A673 (cell line): ENCODE measurements around the gene NEO1.

Experiments
- EZH2 ChIP-seq: fragments of 200-600 bp; sonication (generic); IDR thresholded peaks from 2 replicates; pipeline ENCODE4 v1.6.1; 2017; ENCODE audit warnings: borderline replicate concordance, low read depth, mild to moderate bottlenecking, mixed read lengths, antibody characterized with exemption, low read length; ENCODE audit not compliant: poor library complexity, severe bottlenecking
- TF ChIP-seq, protein P1 (sequence below): fragments of 300-800, 200-600 bp; sonication (generic); conservative IDR thresholded peaks from 2 replicates; pipeline ENCODE4 v1.5.1; 2017; ENCODE audit warnings: low read depth, mild to moderate bottlenecking, antibody characterized with exemption, low read length, moderate library complexity, mixed read lengths

DNA sequence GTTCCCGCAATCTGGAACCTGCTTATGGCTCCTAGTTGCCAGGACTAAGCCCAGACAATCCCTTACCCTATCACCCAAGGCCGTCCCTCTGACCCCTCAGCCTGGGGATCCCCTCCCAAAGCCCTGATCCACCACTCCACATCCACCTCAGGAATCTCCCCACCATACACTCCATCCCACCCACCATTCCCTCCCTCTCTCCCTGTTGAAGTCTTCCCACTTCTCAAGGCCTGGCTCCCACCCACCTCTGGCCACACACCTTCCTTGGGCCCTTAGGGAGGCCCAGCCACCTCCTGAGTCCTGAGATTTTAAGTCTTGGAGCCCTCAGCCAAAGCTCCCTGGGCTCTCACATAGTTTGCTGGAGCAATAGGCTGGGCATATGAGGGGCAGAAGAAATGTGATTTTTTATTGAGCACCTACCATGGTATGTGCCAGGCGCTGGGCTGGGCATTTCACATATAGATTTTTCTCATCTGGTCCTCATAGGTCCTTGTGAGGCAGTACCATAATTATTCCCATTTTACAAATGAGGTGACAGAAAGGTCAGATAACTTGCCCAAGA is 268.4 kb downstream of the NEO1 start:
- TF ChIP-seq, protein P1, sequence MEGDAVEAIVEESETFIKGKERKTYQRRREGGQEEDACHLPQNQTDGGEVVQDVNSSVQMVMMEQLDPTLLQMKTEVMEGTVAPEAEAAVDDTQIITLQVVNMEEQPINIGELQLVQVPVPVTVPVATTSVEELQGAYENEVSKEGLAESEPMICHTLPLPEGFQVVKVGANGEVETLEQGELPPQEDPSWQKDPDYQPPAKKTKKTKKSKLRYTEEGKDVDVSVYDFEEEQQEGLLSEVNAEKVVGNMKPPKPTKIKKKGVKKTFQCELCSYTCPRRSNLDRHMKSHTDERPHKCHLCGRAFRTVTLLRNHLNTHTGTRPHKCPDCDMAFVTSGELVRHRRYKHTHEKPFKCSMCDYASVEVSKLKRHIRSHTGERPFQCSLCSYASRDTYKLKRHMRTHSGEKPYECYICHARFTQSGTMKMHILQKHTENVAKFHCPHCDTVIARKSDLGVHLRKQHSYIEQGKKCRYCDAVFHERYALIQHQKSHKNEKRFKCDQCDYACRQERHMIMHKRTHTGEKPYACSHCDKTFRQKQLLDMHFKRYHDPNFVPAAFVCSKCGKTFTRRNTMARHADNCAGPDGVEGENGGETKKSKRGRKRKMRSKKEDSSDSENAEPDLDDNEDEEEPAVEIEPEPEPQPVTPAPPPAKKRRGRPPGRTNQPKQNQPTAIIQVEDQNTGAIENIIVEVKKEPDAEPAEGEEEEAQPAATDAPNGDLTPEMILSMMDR = no peak
- TF ChIP-seq EZH2 = no peak
